Naive B cell (primary cell): Measurements from ENCODE around the gene GNPTG. TPM values are rescaled to one million over a fixed set of nuclear protein-coding genes. Genes with fewer than 3 reads are reported as not detected.

ENCODE experiments used
- ATAC-seq, 2 donors: fragments of 150-1000 bp; cut with Tn5 transposase; 2 replicates each; pipeline ENCODE4 v1.10.0; 2021; ENCODE audit warnings: low read depth in 2 of 2, mild to moderate bottlenecking in 2 of 2, moderate library complexity in 2 of 2
- DNase-seq: peaks from one replicate; pipeline ENCODE4 v3.0.0; 2022
- H3K27ac Mint-ChIP-seq, 6 donors: one replicate each; pipeline ENCODE4 v1.8.0; 2020 to 2022; ENCODE audit warnings: mild to moderate bottlenecking in 6 of 6, mixed read lengths in 6 of 6, moderate library complexity in 5 of 6, inconsistent platforms in 2 of 6
- H3K27me3 Mint-ChIP-seq, 3 donors: one replicate each; pipeline ENCODE4 v1.8.0; 2021 to 2022; ENCODE audit warnings: mixed read lengths in 3 of 3, mild to moderate bottlenecking in 1 of 3
- H3K36me3 Mint-ChIP-seq, 2 donors: one replicate each; pipeline ENCODE4 v1.8.0; 2020 to 2022; ENCODE audit warnings: mixed read lengths in 2 of 2, inconsistent platforms in 1 of 2, mild to moderate bottlenecking in 1 of 2
- H3K4me1 Mint-ChIP-seq, 3 donors: one replicate each; pipeline ENCODE4 v1.8.0; 2020 to 2022; ENCODE audit warnings: mixed read lengths in 3 of 3, inconsistent platforms in 1 of 3, mild to moderate bottlenecking in 1 of 3, moderate library complexity in 1 of 3
- H3K4me3 Mint-ChIP-seq, 8 donors: one replicate each; pipeline ENCODE4 v1.8.0; 2020 to 2022; ENCODE audit warnings: mild to moderate bottlenecking in 8 of 8, mixed read lengths in 8 of 8, moderate library complexity in 8 of 8, inconsistent platforms in 2 of 8
- H3K9me3 Mint-ChIP-seq, 7 donors: one replicate each; pipeline ENCODE4 v1.8.0; 2020 to 2022; ENCODE audit warnings: mixed read lengths in 7 of 7, mild to moderate bottlenecking in 5 of 7, inconsistent platforms in 2 of 7, moderate library complexity in 1 of 7
- polyA plus RNA-seq, 6 donors: library from polyadenylated mRNA; unstranded; fragments of 300-500 nt; fragmentation: Illumina TruSeq; gene quantifications; one replicate each; pipeline ENCODE4 v1.2.3, GENCODE V29; 2021; ENCODE audit warnings: low read depth in 6 of 6

Gene GNPTG
- polyA plus RNA-seq, 6 donors from 2014 or later, result 39.7 to 52.1 (median 44.6) TPM

GRCh38 chr16:1378087-1378803 lies 26.5 kb downstream of the GNPTG start:
- ATAC-seq (no peak), DNase-seq (no peak)
- Mint-ChIP-seq H3K27ac (peak overlapping the region in 5 of 6 donors; percentile 44 to 92 (median 84)), H3K4me1 (peaks cover 16 to 27% (median 21%) of the 10 kb centered on the region in 3 donors), H3K9me3 (no peaks in the 10 kb centered on the region), H3K4me3 (peak overlapping the region; percentile 5 to 87 (median 52)), H3K36me3 (no peaks in the 10 kb centered on the region), H3K27me3 (no peaks in the 10 kb centered on the region)

- ATAC-seq, result peak; percentile 72 to 75
- no peaks in the 10 kb centered on the region for H3K9me3 Mint-ChIP-seq
These were observed 27.1 kb downstream of the GNPTG start for GRCh38 chr16:1378804-1379303.

GRCh38 chr16:1379304-1380076 lies 27.8 kb downstream of the GNPTG start:
- ATAC-seq (peak; percentile 69 to 75), DNase-seq (peak; percentile 69)
- Mint-ChIP-seq H3K27me3 (no peaks in the 10 kb centered on the region), H3K4me3 (peak overlapping the region; percentile 76 to 86 (median 79)), H3K27ac (peak overlapping the region in 3 of 6 donors; percentile 56 to 86 (median 79)), H3K9me3 (no peaks in the 10 kb centered on the region), H3K36me3 (no peaks in the 10 kb centered on the region), H3K4me1 (peaks cover 16 to 27% (median 21%) of the 10 kb centered on the region in 3 donors)

More at GRCh38 chr16:1378804-1379303, 27.1 kb downstream of the GNPTG start:
- H3K27me3 Mint-ChIP-seq, result no peaks in the 10 kb centered on the region
- H3K27ac Mint-ChIP-seq, result peak overlapping the region in 5 of 6 donors; percentile 80 to 96 (median 84)
- peak overlapping the region; percentile 5 to 87 (median 44) for H3K4me3 Mint-ChIP-seq
- H3K36me3 Mint-ChIP-seq, result no peaks in the 10 kb centered on the region
- peaks cover 16 to 27% (median 21%) of the 10 kb centered on the region in 3 donors for H3K4me1 Mint-ChIP-seq
- DNase-seq, result no peak

GRCh38 chr16:1380195-1380594 lies 28.5 kb downstream of the GNPTG start:
- H3K36me3 Mint-ChIP-seq, result peaks cover 0 to 7% of the 10 kb centered on the region in 2 donors
- peak overlapping the region; percentile 76 to 86 (median 79) for H3K4me3 Mint-ChIP-seq
- no peaks in the 10 kb centered on the region for H3K9me3 Mint-ChIP-seq
- ATAC-seq (no peak), DNase-seq (no peak)
- H3K4me1 Mint-ChIP-seq, result peaks cover 16 to 32% (median 21%) of the 10 kb centered on the region in 3 donors
- no peaks in the 10 kb centered on the region for H3K27me3 Mint-ChIP-seq
- peak overlapping the region in 5 of 6 donors; percentile 56 to 88 (median 83) for H3K27ac Mint-ChIP-seq

GRCh38 chr16:1381612-1382406 lies 30.1 kb downstream of the GNPTG start:
- H3K4me3 Mint-ChIP-seq, result no peak overlapping the region
- ATAC-seq (no peak), DNase-seq (no peak)
- no peak overlapping the region for H3K27ac Mint-ChIP-seq
- no peaks in the 10 kb centered on the region for H3K9me3 Mint-ChIP-seq
- peaks cover 17 to 31% (median 19%) of the 10 kb centered on the region in 3 donors for H3K4me1 Mint-ChIP-seq
- H3K27me3 Mint-ChIP-seq, result no peaks in the 10 kb centered on the region
- peaks cover 0 to 7% of the 10 kb centered on the region in 2 donors for H3K36me3 Mint-ChIP-seq

- no peak overlapping the region for H3K4me3 Mint-ChIP-seq
- no peaks in the 10 kb centered on the region for H3K9me3 Mint-ChIP-seq
- DNase-seq, result no peak
- H3K27me3 Mint-ChIP-seq, result no peaks in the 10 kb centered on the region
- H3K27ac Mint-ChIP-seq, result no peak overlapping the region
- H3K4me1 Mint-ChIP-seq, result peaks cover 10 to 25% (median 12%) of the 10 kb centered on the region in 3 donors
- no peak for ATAC-seq
- peaks cover 0 to 7% of the 10 kb centered on the region in 2 donors for H3K36me3 Mint-ChIP-seq
These were observed 31.8 kb downstream of the GNPTG start for GRCh38 chr16:1383556-1383955.

GRCh38 chr16:1385232-1385631 lies 33.5 kb downstream of the GNPTG start:
- no peak overlapping the region for H3K27ac Mint-ChIP-seq
- no peaks in the 10 kb centered on the region for H3K27me3 Mint-ChIP-seq
- DNase-seq (no peak), ATAC-seq (no peak)
- no peaks in the 10 kb centered on the region for H3K9me3 Mint-ChIP-seq
- H3K36me3 Mint-ChIP-seq, result peaks cover 0 to 7% of the 10 kb centered on the region in 2 donors
- peaks cover under 1 to 15% (median 5%) of the 10 kb centered on the region in 3 donors for H3K4me1 Mint-ChIP-seq
- H3K4me3 Mint-ChIP-seq, result no peak overlapping the region

GRCh38 chr16:1387331-1387730 lies 35.6 kb downstream of the GNPTG start:
- no peak for ATAC-seq
- peaks cover 0 to 7% of the 10 kb centered on the region in 2 donors for H3K36me3 Mint-ChIP-seq
- no peak for DNase-seq
- no peaks in the 10 kb centered on the region for H3K9me3 Mint-ChIP-seq
- H3K27me3 Mint-ChIP-seq, result no peaks in the 10 kb centered on the region
- no peak overlapping the region for H3K4me3 Mint-ChIP-seq
- peaks cover 0 to 13% (median 3%) of the 10 kb centered on the region in 3 donors for H3K4me1 Mint-ChIP-seq
- H3K27ac Mint-ChIP-seq, result no peak overlapping the region

GRCh38 chr16:1389762-1390161 lies 38.0 kb downstream of the GNPTG start:
- peaks cover 0 to 11% (median 3%) of the 10 kb centered on the region in 3 donors for H3K4me1 Mint-ChIP-seq
- DNase-seq (no peak), ATAC-seq (no peak)
- H3K27me3 Mint-ChIP-seq, result no peaks in the 10 kb centered on the region
- H3K36me3 Mint-ChIP-seq, result peaks cover 0 to 5% of the 10 kb centered on the region in 2 donors
- H3K9me3 Mint-ChIP-seq, result no peaks in the 10 kb centered on the region
- H3K4me3 Mint-ChIP-seq, result no peak overlapping the region
- H3K27ac Mint-ChIP-seq, result no peak overlapping the region

- ATAC-seq, result no peak
- Mint-ChIP-seq H3K4me3 (no peak overlapping the region), H3K4me1 (peaks cover 0 to 8% (median 3%) of the 10 kb centered on the region in 3 donors), H3K9me3 (no peaks in the 10 kb centered on the region), H3K27ac (peak overlapping the region in 1 of 6 donors; percentile 88), H3K36me3 (no peaks in the 10 kb centered on the region), H3K27me3 (no peaks in the 10 kb centered on the region)
- no peak for DNase-seq
These were observed 38.6 kb downstream of the GNPTG start for GRCh38 chr16:1390239-1390779.

GRCh38 chr16:1392826-1393225 lies 41.1 kb downstream of the GNPTG start:
- ATAC-seq, result no peak
- Mint-ChIP-seq H3K27me3 (no peaks in the 10 kb centered on the region), H3K4me1 (no peaks in the 10 kb centered on the region), H3K4me3 (peak overlapping the region in 1 of 8 donors; percentile 38), H3K9me3 (no peaks in the 10 kb centered on the region), H3K27ac (peak overlapping the region in 1 of 6 donors; percentile 24), H3K36me3 (no peaks in the 10 kb centered on the region)
- no peak for DNase-seq

- ATAC-seq (no peak), DNase-seq (no peak)
- H3K4me1 Mint-ChIP-seq, result peaks cover 0 to 4% (median 0%) of the 10 kb centered on the region in 3 donors
- H3K36me3 Mint-ChIP-seq, result no peaks in the 10 kb centered on the region
- H3K4me3 Mint-ChIP-seq, result no peak overlapping the region
- no peaks in the 10 kb centered on the region for H3K9me3 Mint-ChIP-seq
- no peak overlapping the region for H3K27ac Mint-ChIP-seq
- H3K27me3 Mint-ChIP-seq, result no peaks in the 10 kb centered on the region
These were observed 42.0 kb downstream of the GNPTG start for GRCh38 chr16:1393613-1394176.
